Measurements from ENCODE around the gene CBLN2. TPM values are rescaled to one million over a fixed set of nuclear protein-coding genes. Genes with fewer than 3 reads are reported as not detected.

CBLN2 gene
- total RNA-seq, result 0.88 TPM
- 2.2 TPM for polyA plus RNA-seq (ENCODE audit: insufficient read depth, low read depth, low replicate concordance)
- long read RNA-seq, donor 1, partial matches to known transcripts, result 0 of 4 reads
- long read RNA-seq, donor 1, other reads (novel, unspliced or antisense), result 0 of 4 reads
- long read RNA-seq, donor 2, partial matches to known transcripts, result 0 of 4 reads
- long read RNA-seq, donor 2, other reads (novel, unspliced or antisense), result 0 of 4 reads
- long read RNA-seq, donor 3, result 0 reads
- long read RNA-seq, donor 4, result 0 reads
- long read RNA-seq, donor 5, result 0 reads
- long read RNA-seq, donor 6, result 0 reads
- long read RNA-seq, donor 7, result 0 reads
- long read RNA-seq, donor 8, partial matches to known transcripts, result 0 of 4 reads
- long read RNA-seq, donor 8, other reads (novel, unspliced or antisense), result 0 of 4 reads
- long read RNA-seq, donor 9, partial matches to known transcripts, result 0 of 1 reads
- long read RNA-seq, donor 9, other reads (novel, unspliced or antisense), result 0 of 1 reads
- long read RNA-seq, donor 10, result 0 reads

- intact Hi-C loops (cut with DNase I), result no loop called here
- no peaks in the 10 kb centered on the region for H3K9me3 ChIP-seq (ENCODE audit: control insufficient read depth in 2 of 3, insufficient read depth in 1 of 3, low read length in 3 of 3)
- H3K27me3 ChIP-seq (ENCODE audit: control insufficient read depth, insufficient read depth, low read length), result peaks cover 24% of the 10 kb centered on the region
- no peak within 1 kb of the TSS for H3K9ac ChIP-seq (ENCODE audit: low read length in 3 of 3)
- DNase-seq, result peak; percentile 69 to 90 (median 82)
- H3K27ac ChIP-seq (ENCODE audit: low read depth in 2 of 2, low read length in 2 of 2), result no peak within 1 kb of the TSS
- peak within 1 kb of the TSS in 2 of 3 donors; percentile 17 to 30 for H3K4me3 ChIP-seq (ENCODE audit: low read length in 3 of 3)
- no peaks in the 10 kb centered on the region for H3K4me1 ChIP-seq (ENCODE audit: control insufficient read depth in 2 of 3, insufficient read depth in 2 of 3, low read depth in 1 of 3, low read length in 3 of 3)
- TF ChIP-seq CTCF (IDR thresholded peaks at IDR 0.05; ENCODE audit: borderline replicate concordance, extremely low read depth, insufficient read depth), result peak; percentile 62
- no peaks in the 10 kb centered on the region for H3K36me3 ChIP-seq (ENCODE audit: control insufficient read depth in 2 of 3, insufficient read depth in 3 of 3, low read length in 3 of 3)
- no peak for FAIRE-seq
Measured at GRCh38 chr18:72544092-72544886, at the start of gene CBLN2. TSS of gene CBLN2 (minus strand) at chr18:72544342. CDS start at chr18:72542160, 2,182 bp downstream.

- Histone ChIP-seq H3K4me1 (ENCODE audit: control insufficient read depth in 2 of 3, insufficient read depth in 2 of 3, low read depth in 1 of 3, low read length in 3 of 3) (no peaks in the 10 kb centered on the region), H3K27me3 (ENCODE audit: control insufficient read depth, insufficient read depth, low read length) (no peaks in the 10 kb centered on the region), H3K27ac (ENCODE audit: low read depth in 2 of 2, low read length in 2 of 2) (no peak overlapping the region), H3K9me3 (ENCODE audit: control insufficient read depth in 2 of 3, insufficient read depth in 1 of 3, low read length in 3 of 3) (no peaks in the 10 kb centered on the region), H3K9ac (ENCODE audit: low read length in 3 of 3) (no peak overlapping the region), H3K4me3 (ENCODE audit: low read length in 3 of 3) (no peak overlapping the region), H3K36me3 (ENCODE audit: control insufficient read depth in 2 of 3, insufficient read depth in 3 of 3, low read length in 3 of 3) (no peaks in the 10 kb centered on the region)
- FAIRE-seq (no peak), DNase-seq (no peak)
- intact Hi-C loops (cut with DNase I), result no loop called here
- TF ChIP-seq CTCF (IDR thresholded peaks at IDR 0.05; ENCODE audit: borderline replicate concordance, extremely low read depth, insufficient read depth), result no peak
Measured at GRCh38 chr18:72588360-72588759, 44.2 kb upstream of the CBLN2 start.

GRCh38 chr18:72584787-72585186 lies 40.6 kb upstream of the CBLN2 start:
- Histone ChIP-seq H3K27ac (ENCODE audit: low read depth in 2 of 2, low read length in 2 of 2) (no peak overlapping the region), H3K4me1 (ENCODE audit: control insufficient read depth in 2 of 3, insufficient read depth in 2 of 3, low read depth in 1 of 3, low read length in 3 of 3) (no peaks in the 10 kb centered on the region), H3K9ac (ENCODE audit: low read length in 3 of 3) (no peak overlapping the region), H3K27me3 (ENCODE audit: control insufficient read depth, insufficient read depth, low read length) (no peaks in the 10 kb centered on the region), H3K9me3 (ENCODE audit: control insufficient read depth in 2 of 3, insufficient read depth in 1 of 3, low read length in 3 of 3) (no peaks in the 10 kb centered on the region), H3K4me3 (ENCODE audit: low read length in 3 of 3) (no peak overlapping the region), H3K36me3 (ENCODE audit: control insufficient read depth in 2 of 3, insufficient read depth in 3 of 3, low read length in 3 of 3) (no peaks in the 10 kb centered on the region)
- peak in 1 of 5 donors; percentile 64 for DNase-seq
- FAIRE-seq, result no peak
- no peak for TF ChIP-seq CTCF (IDR thresholded peaks at IDR 0.05; ENCODE audit: borderline replicate concordance, extremely low read depth, insufficient read depth)
- intact Hi-C loops (cut with DNase I), result no loop called here

All from kidney (tissue), 22 donors.